Transverse colon (tissue), 4 donors: Measurements from ENCODE around the gene SORL1-AS1.

ENCODE experiments used
- DNase-seq: peaks from one replicate; pipeline ENCODE4 v3.0.0-alpha.2; 2019
- H3K27ac ChIP-seq, 4 donors: fragments of 200-600 bp; sonication (generic); 2 replicates each; pipeline ENCODE4 v1.5.1; 2016 to 2018; ENCODE audit warnings: inconsistent platforms in 4 of 4
- H3K27me3 ChIP-seq: fragments of 200-600 bp; sonication (generic); 2 replicates; pipeline ENCODE4 v1.5.1; 2017; ENCODE audit warnings: inconsistent platforms
- H3K36me3 ChIP-seq, 4 donors: fragments of 200-600 bp; sonication (generic); 2 replicates each; pipeline ENCODE4 v1.5.1; 2017 to 2019; ENCODE audit warnings: inconsistent platforms in 4 of 4
- H3K4me1 ChIP-seq, 4 donors: fragments of 200-600 bp; sonication (generic); 2 replicates each; pipeline ENCODE4 v1.5.1; 2017 to 2020; ENCODE audit warnings: inconsistent platforms in 4 of 4
- H3K4me3 ChIP-seq, 4 donors: fragments of 200-600 bp; sonication (generic); 1 replicate in 1 of 4; 2 replicates in 3 of 4; pipeline versions ENCODE4 v1.5.1 to v1.6.1; 2017 to 2019; ENCODE audit warnings: inconsistent platforms in 4 of 4
- H3K9me3 ChIP-seq, 2 donors: fragments of 200-600 bp; sonication (generic); 2 replicates each; pipeline ENCODE4 v1.5.1; 2017 to 2019; ENCODE audit warnings: inconsistent platforms in 2 of 2
- CTCF ChIP-seq, 5 experiments: fragments of 200-600 bp in 3 of 5; fragments of 450-650 bp in 2 of 5; sonication (generic) in 3 of 5; IDR thresholded peaks; 1 replicate in 2 of 5; 2 replicates in 3 of 5; pipeline ENCODE4 v1.5.1; 2016 to 2017; ENCODE audit warnings: antibody characterized with exemption in 5 of 5, inconsistent platforms in 3 of 5, mild to moderate bottlenecking in 2 of 5, moderate library complexity in 1 of 5
- EP300 ChIP-seq: sonication (generic); formaldehyde crosslinking; IDR thresholded peaks from one replicate; pipeline ENCODE4 v1.6.1; 2017; ENCODE audit warnings: antibody characterized with exemption, low read depth
- POLR2A ChIP-seq: fragments of 450-650 bp; IDR thresholded peaks from one replicate; pipeline ENCODE4 v1.6.1; 2016; ENCODE audit warnings: antibody characterized with exemption, mild to moderate bottlenecking, moderate library complexity
- POLR2AphosphoS5 ChIP-seq, 3 donors: sonication (generic); formaldehyde crosslinking; IDR thresholded peaks; one replicate each; pipeline ENCODE4 v1.6.1; 2016; ENCODE audit warnings: antibody characterized with exemption in 3 of 3
- WGBS, 2 donors: methylation state at CpG; one replicate each; pipeline ENCODE4 v1.1.5; 2018; ENCODE audit warnings: low coverage in 1 of 2; 5-methylcytosine and 5-hydroxymethylcytosine counted together
- in situ Hi-C, 4 donors: fragments of 200-750 bp; cut with MboI; loops; one replicate each; pipeline versions ENCODE4 v1.15.0 to v1.15.1; 2017; ENCODE audit warnings: low sequenced_read_pairs in 3 of 4, low pct_ligation_motif_present in 1 of 4, low pct_unique_long_range_greater_than_20kb in 1 of 4
- intact Hi-C: fragments of 100-400 bp; cut with DNase I; formaldehyde crosslinking; loops from one replicate; pipeline ENCODE4 v1.15.1; 2023; ENCODE audit warnings: low total_unique reads

The SORL1-AS1 gene

DNA sequence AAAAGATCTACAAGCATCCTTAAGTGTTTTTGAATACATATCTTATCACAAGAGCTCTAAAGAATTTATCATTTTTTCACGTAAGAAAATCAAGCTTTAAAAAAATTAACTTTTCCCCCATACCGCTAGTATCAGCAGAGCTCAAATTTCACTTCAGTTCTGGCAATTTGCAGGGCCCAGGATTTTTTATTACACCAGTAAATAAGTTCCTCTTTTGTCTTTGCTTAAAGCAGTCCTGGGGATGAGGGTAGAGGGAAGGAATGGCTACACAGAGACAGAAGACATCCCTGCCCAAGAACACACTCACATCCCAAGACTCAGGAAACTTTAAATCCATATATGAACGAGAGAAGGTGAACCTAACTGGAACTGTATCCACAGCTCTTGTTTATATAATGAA is 23.2 kb downstream of the SORL1-AS1 start:
- Histone ChIP-seq H3K27me3 (no peaks in the 10 kb centered on the region), H3K4me3 (no peak overlapping the region), H3K36me3 (no peaks in the 10 kb centered on the region), H3K27ac (no peak overlapping the region), H3K9me3 (no peaks in the 10 kb centered on the region), H3K4me1 (peaks cover 0 to 7% (median 2%) of the 10 kb centered on the region in 4 donors)
- no peak for DNase-seq
- in situ Hi-C loops = no loop called here
- intact Hi-C loops = no loop called here
- 44 to 47% methylated on average over 3 of the region's 3 CpGs for WGBS, 2 donors
- TF ChIP-seq CTCF (IDR thresholded peaks at IDR 0.05) = no peak

- 11 to 12% methylated on average over 7 to 8 of the region's 8 CpGs for WGBS, 2 donors
- no peaks in the 10 kb centered on the region for H3K36me3 ChIP-seq
- peak overlapping the region in 3 of 4 donors; percentile 5 to 38 (median 18) for H3K4me3 ChIP-seq
- H3K27ac ChIP-seq = no peak overlapping the region
- intact Hi-C loops (no loop called here), in situ Hi-C loops (no loop called here)
- no peaks in the 10 kb centered on the region for H3K9me3 ChIP-seq
- H3K27me3 ChIP-seq = no peaks in the 10 kb centered on the region
- TF ChIP-seq POLR2A (no peak), EP300 (no peak), POLR2AphosphoS5 (IDR thresholded peaks at IDR 0.05) (no peak), CTCF (IDR thresholded peaks at IDR 0.05) (no peak)
- no peak for DNase-seq
- H3K4me1 ChIP-seq = peaks cover 0 to 7% (median 2%) of the 10 kb centered on the region in 4 donors
Observed at GRCh38 chr11:121427400-121427744, 25.4 kb downstream of the SORL1-AS1 start.

GRCh38 chr11:121426476-121427399 is 26.0 kb downstream of the SORL1-AS1 start:
- WGBS, 2 donors = 33 to 64% methylated on average over 10 to 42 of the region's 48 CpGs
- Histone ChIP-seq H3K4me1 (peaks cover 0 to 7% (median 2%) of the 10 kb centered on the region in 4 donors), H3K36me3 (no peaks in the 10 kb centered on the region), H3K27me3 (no peaks in the 10 kb centered on the region), H3K27ac (no peak overlapping the region), H3K9me3 (no peaks in the 10 kb centered on the region), H3K4me3 (peak overlapping the region in 3 of 4 donors; percentile 5 to 38 (median 18))
- in situ Hi-C loops (no loop called here), intact Hi-C loops (no loop called here)
- TF ChIP-seq EP300 = no peak
- no peak for TF ChIP-seq POLR2AphosphoS5 (IDR thresholded peaks at IDR 0.05)
- TF ChIP-seq CTCF (IDR thresholded peaks at IDR 0.05) = no peak
- no peak for TF ChIP-seq POLR2A
- DNase-seq = peak; percentile 56

GRCh38 chr11:121425828-121426227 is 26.9 kb downstream of the SORL1-AS1 start:
- Histone ChIP-seq H3K4me3 (no peak overlapping the region), H3K27ac (no peak overlapping the region), H3K9me3 (no peaks in the 10 kb centered on the region), H3K36me3 (no peaks in the 10 kb centered on the region), H3K27me3 (no peaks in the 10 kb centered on the region), H3K4me1 (peaks cover 0 to 7% (median 2%) of the 10 kb centered on the region in 4 donors)
- intact Hi-C loops (no loop called here), in situ Hi-C loops (no loop called here)
- DNase-seq = no peak
- 89 to 100% methylated on average over 1 to 5 of the region's 5 CpGs for WGBS, 2 donors
- TF ChIP-seq POLR2A = no peak
- TF ChIP-seq CTCF (IDR thresholded peaks at IDR 0.05) = no peak
- TF ChIP-seq EP300 = no peak
- TF ChIP-seq POLR2AphosphoS5 (IDR thresholded peaks at IDR 0.05) = no peak
